GM23338 (cell line): Measurements from ENCODE around the gene CD63. TPM values are rescaled to one million over a fixed set of nuclear protein-coding genes. Genes with fewer than 3 reads are reported as not detected.

ENCODE experiments used
- ATAC-seq: fragments of 200-7000 bp; cut with Tn5 transposase; 3 replicates; pipeline ENCODE4 v1.9.1; 2020
- DNase-seq: peaks from one replicate; pipeline ENCODE4 v3.0.0-alpha.2; 2015; ENCODE audit warnings: low spot score
- H2AFZ ChIP-seq: fragments of 200-600 bp; sonication (generic); 2 replicates; pipeline ENCODE4 v1.8.0; 2016; ENCODE audit warnings: antibody characterized with exemption, mild to moderate bottlenecking, moderate library complexity
- H3F3A ChIP-seq: fragments of 200-600 bp; sonication (generic); replicated peaks from 2 replicates; pipeline ENCODE4 v1.8.0; 2017; ENCODE audit warnings: antibody characterized with exemption, mixed run types, low read depth
- H3K27ac ChIP-seq: fragments of 200-600 bp; sonication (generic); 2 replicates; pipeline ENCODE4 v1.6.1; 2016; ENCODE audit warnings: low read depth
- H3K27me3 ChIP-seq: fragments of 200-600 bp; sonication (generic); 2 replicates; pipeline ENCODE4 v1.8.0; 2016; ENCODE audit warnings: mild to moderate bottlenecking, mixed run types, moderate library complexity; ENCODE audit not compliant: insufficient read depth
- H3K36me3 ChIP-seq: fragments of 200-600 bp; sonication (generic); 2 replicates; pipeline ENCODE4 v1.8.0; 2016; ENCODE audit warnings: mild to moderate bottlenecking; ENCODE audit not compliant: insufficient read depth
- H3K4me1 ChIP-seq: fragments of 200-600 bp; sonication (generic); 2 replicates; pipeline ENCODE4 v1.8.0; 2016; ENCODE audit warnings: mild to moderate bottlenecking, moderate library complexity; ENCODE audit not compliant: insufficient read depth
- H3K4me2 ChIP-seq: fragments of 200-600 bp; sonication (generic); 2 replicates; pipeline ENCODE4 v1.7.1; 2017; ENCODE audit warnings: mixed run types
- H3K4me3 ChIP-seq: fragments of 200-600 bp; sonication (generic); 2 replicates; pipeline ENCODE4 v1.6.1; 2016; ENCODE audit warnings: mixed run types
- H3K79me2 ChIP-seq: fragments of 200-600 bp; sonication (generic); replicated peaks from 2 replicates; pipeline ENCODE4 v1.8.0; 2017; ENCODE audit warnings: mild to moderate bottlenecking; ENCODE audit not compliant: insufficient read depth
- H3K9me2 ChIP-seq: fragments of 200-600 bp; sonication (generic); 2 replicates; pipeline ENCODE4 v1.8.0; 2017; ENCODE audit not compliant: insufficient read depth
- H4K20me1 ChIP-seq: fragments of 200-600 bp; sonication (generic); replicated peaks from 2 replicates; pipeline ENCODE4 v1.8.0; 2017; ENCODE audit warnings: mild to moderate bottlenecking; ENCODE audit not compliant: insufficient read depth
- H3K27ac Mint-ChIP-seq: 2 replicates; pipeline ENCODE4 v1.8.0; 2020; ENCODE audit warnings: inconsistent platforms, mild to moderate bottlenecking, moderate library complexity, mixed read lengths
- H3K27me3 Mint-ChIP-seq: 3 replicates; pipeline ENCODE4 v1.8.0; 2022; ENCODE audit warnings: low read depth, mild to moderate bottlenecking, moderate library complexity, mixed read lengths, inconsistent platforms; ENCODE audit not compliant: insufficient read depth, poor library complexity
- H3K36me3 Mint-ChIP-seq: 3 replicates; pipeline ENCODE4 v1.8.0; 2021; ENCODE audit warnings: low read depth, mild to moderate bottlenecking, inconsistent platforms, moderate library complexity, mixed read lengths
- H3K4me1 Mint-ChIP-seq: 3 replicates; pipeline ENCODE4 v1.8.0; 2020; ENCODE audit warnings: mild to moderate bottlenecking, inconsistent platforms, mixed read lengths
- H3K4me3 Mint-ChIP-seq: 3 replicates; pipeline ENCODE4 v1.8.0; 2021; ENCODE audit warnings: moderate library complexity, mild to moderate bottlenecking, inconsistent platforms, mixed read lengths
- H3K9me3 Mint-ChIP-seq: 3 replicates; pipeline ENCODE4 v1.8.0; 2020; ENCODE audit warnings: moderate library complexity, mild to moderate bottlenecking, inconsistent platforms, mixed read lengths
- CREB1 ChIP-seq: fragments of 250-450 bp; sonication (Bioruptor Pico); IDR thresholded peaks from 2 replicates; pipeline ENCODE4 v1.5.0; 2020; ENCODE audit warnings: low read depth, mild to moderate bottlenecking, moderate library complexity
- CTCF ChIP-seq, 2 experiments: fragments of 200-600 bp in 1 of 2; sonication (generic) in 1 of 2; conservative IDR thresholded peaks; 2 replicates each; pipeline versions ENCODE4 v1.5.1 to v1.6.1; 2016 to 2017; ENCODE audit warnings: antibody characterized with exemption in 2 of 2, low read depth in 2 of 2, mild to moderate bottlenecking in 2 of 2, moderate library complexity in 1 of 2
- ETS1 ChIP-seq: IDR thresholded peaks from 2 replicates; pipeline ENCODE4 v1.6.1; 2016; ENCODE audit warnings: antibody characterized with exemption
- EZH2 ChIP-seq: fragments of 200-600 bp; sonication (generic); IDR thresholded peaks from one replicate; pipeline ENCODE4 v1.8.0; 2017; ENCODE audit warnings: antibody characterized with exemption, mild to moderate bottlenecking, low read depth; ENCODE audit not compliant: unreplicated experiment
- EZH2phosphoT487 ChIP-seq: fragments of 200-600 bp; sonication (generic); IDR thresholded peaks from one replicate; pipeline ENCODE4 v1.8.1; 2018; ENCODE audit warnings: antibody characterized with exemption; ENCODE audit not compliant: unreplicated experiment
- JUNB ChIP-seq: IDR thresholded peaks from one replicate; pipeline ENCODE4 v1.6.1; 2016; ENCODE audit warnings: antibody characterized with exemption; ENCODE audit not compliant: unreplicated experiment
- NANOG ChIP-seq: IDR thresholded peaks from 2 replicates; pipeline ENCODE4 v1.6.1; 2016; ENCODE audit warnings: antibody characterized with exemption, borderline replicate concordance
- POLR2AphosphoS5 ChIP-seq: IDR thresholded peaks from 2 replicates; pipeline ENCODE4 v1.6.1; 2016; ENCODE audit warnings: antibody characterized with exemption, low read depth
- REST ChIP-seq: IDR thresholded peaks from one replicate; pipeline ENCODE4 v1.6.1; 2018; ENCODE audit warnings: antibody characterized with exemption; ENCODE audit not compliant: unreplicated experiment
- STAT1 ChIP-seq: IDR thresholded peaks from one replicate; pipeline ENCODE4 v1.6.1; 2016; ENCODE audit warnings: antibody characterized with exemption; ENCODE audit not compliant: unreplicated experiment
- ZNF114 ChIP-seq: fragments of 250-450 bp; sonication (Bioruptor Pico); IDR thresholded peaks from 2 replicates; pipeline ENCODE4 v1.5.0; 2020; ENCODE audit warnings: mild to moderate bottlenecking, moderate library complexity
- ZNF331 ChIP-seq: fragments of 250-450 bp; sonication (Bioruptor Pico); IDR thresholded peaks from 2 replicates; pipeline ENCODE4 v1.5.0; 2020; ENCODE audit warnings: low read depth, mild to moderate bottlenecking, moderate library complexity
- ZNF462 ChIP-seq: fragments of 250-450 bp; sonication (Bioruptor Pico); IDR thresholded peaks from 2 replicates; pipeline ENCODE4 v1.5.0; 2020; ENCODE audit warnings: mild to moderate bottlenecking, moderate library complexity
- polyA plus RNA-seq: library from polyadenylated mRNA; unstranded; fragments of >200 nt; fragmentation: Nextera tagmentation; extraction: Ambion mirVana; gene quantifications from 2 replicates; pipeline ENCODE4 v1.2.1, GENCODE V29; 2016
- total RNA-seq: library from RNA; depleted of rRNA; stranded (reverse); fragments of >200 nt; shearing (Covaris generic); gene quantifications from 2 replicates; pipeline ENCODE4 v1.2.3, GENCODE V29; 2014

CD63 gene
- total and polyA plus RNA-seq, 2 experiments from 2014 or later = 294 to 685 TPM

GRCh38 chr12:55715169-55715764 is 13.5 kb downstream of the CD63 start:
- Histone ChIP-seq H3K36me3 (no peaks in the 10 kb centered on the region), H2AFZ (peak overlapping the region; percentile 98; the same call in 1 of the 2 replicates), H4K20me1 (no peaks in the 10 kb centered on the region), H3K27ac (peak overlapping the region; percentile 71), H3F3A (peaks cover 13% of the 10 kb centered on the region; the same call in 1 of the 2 replicates), H3K9me2 (no peaks in the 10 kb centered on the region), H3K4me1 (peaks cover 37% of the 10 kb centered on the region), H3K79me2 (peaks cover 10% of the 10 kb centered on the region; the same call in 1 of the 2 replicates), H3K4me3 (peak overlapping the region; percentile 94), H3K4me2 (peak overlapping the region; percentile 98), H3K27me3 (peaks cover 8% of the 10 kb centered on the region; the same call in 1 of the 2 replicates)
- peaks cover 35% of the 10 kb centered on the region for H3K4me1 Mint-ChIP-seq
- H3K36me3 Mint-ChIP-seq = peaks cover 4% of the 10 kb centered on the region; the same call in 2 of the 3 replicates
- H3K4me3 Mint-ChIP-seq = peak overlapping the region; percentile 82
- H3K27me3 Mint-ChIP-seq = peaks cover 24% of the 10 kb centered on the region
- TF ChIP-seq ZNF462 (CRISPR knock-in tag) (no peak), ZNF331 (CRISPR knock-in tag) (no peak), POLR2AphosphoS5 (no peak), CTCF (conservative IDR thresholded peaks at IDR 0.05; ENCODE audit: low read depth in 2 of 2) (no peak), ZNF114 (CRISPR knock-in tag) (no peak), EZH2 (no peak), NANOG (no peak), CREB1 (CRISPR knock-in tag) (no peak), JUNB (no peak), EZH2phosphoT487 (no peak), STAT1 (no peak), REST (no peak), ETS1 (no peak)
- no peak for ATAC-seq
- peak overlapping the region; percentile 79 for H3K27ac Mint-ChIP-seq
- H3K9me3 Mint-ChIP-seq = peaks cover 6% of the 10 kb centered on the region; the same call in 2 of the 3 replicates
- peak; percentile 21 for DNase-seq
